ENCODE results near the gene C9orf85.
A peak's percentile ranks its signal among the peaks of the same experiment; 100 is the strongest.
"Not testable (repeated sequence)": the region's sequence is repeated elsewhere in the genome, so short reads cannot be mapped to it uniquely, and the experiment has no call there.

Gene C9orf85

GRCh38 chr9:71891557-71892189 is 19.8 kb upstream of the C9orf85 start:
- H3K4me3 ChIP-seq (ENCODE audit: low read depth, low read length), result no peak overlapping the region
- DNase-seq (ENCODE audit: low read depth), result no peak
- TF ChIP-seq CTCF (conservative IDR thresholded peaks at IDR 0.05; ENCODE audit: low read depth, low read length), result no peak

- DNase-seq (ENCODE audit: low read depth), result peak; percentile 64
- H3K4me3 ChIP-seq (ENCODE audit: low read depth, low read length), result no peak overlapping the region
- no peak for TF ChIP-seq CTCF (conservative IDR thresholded peaks at IDR 0.05; ENCODE audit: low read depth, low read length)
Observed at GRCh38 chr9:71895117-71895516, 16.3 kb upstream of the C9orf85 start.

GRCh38 chr9:71895955-71896354 is 15.5 kb upstream of the C9orf85 start:
- H3K4me3 ChIP-seq (ENCODE audit: low read depth, low read length), result no peak overlapping the region
- DNase-seq (ENCODE audit: low read depth), result no peak
- TF ChIP-seq CTCF (conservative IDR thresholded peaks at IDR 0.05; ENCODE audit: low read depth, low read length), result no peak

DNA sequence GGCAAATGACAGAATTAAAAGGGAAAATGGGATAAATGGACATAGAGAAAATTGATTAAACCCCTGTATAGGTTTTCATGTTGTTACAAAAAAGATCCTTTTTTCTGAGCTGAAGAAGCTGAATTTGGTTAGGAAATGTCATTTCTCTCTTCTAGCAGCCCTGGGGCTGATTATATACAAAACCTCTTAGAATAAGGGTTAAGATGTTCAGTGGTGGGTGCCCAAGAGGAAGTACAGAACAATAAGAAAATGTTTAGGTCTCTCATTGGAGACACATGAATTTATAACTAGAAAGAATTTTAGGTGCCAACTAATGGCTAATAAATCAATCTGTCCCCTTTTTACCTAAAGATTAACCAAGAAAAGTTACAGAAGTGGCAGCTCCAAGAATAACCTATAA is 14.7 kb upstream of the C9orf85 start:
- no peak overlapping the region for H3K4me3 ChIP-seq (ENCODE audit: low read depth, low read length)
- DNase-seq (ENCODE audit: low read depth), result no peak
- TF ChIP-seq CTCF (conservative IDR thresholded peaks at IDR 0.05; ENCODE audit: low read depth, low read length), result no peak

DNA sequence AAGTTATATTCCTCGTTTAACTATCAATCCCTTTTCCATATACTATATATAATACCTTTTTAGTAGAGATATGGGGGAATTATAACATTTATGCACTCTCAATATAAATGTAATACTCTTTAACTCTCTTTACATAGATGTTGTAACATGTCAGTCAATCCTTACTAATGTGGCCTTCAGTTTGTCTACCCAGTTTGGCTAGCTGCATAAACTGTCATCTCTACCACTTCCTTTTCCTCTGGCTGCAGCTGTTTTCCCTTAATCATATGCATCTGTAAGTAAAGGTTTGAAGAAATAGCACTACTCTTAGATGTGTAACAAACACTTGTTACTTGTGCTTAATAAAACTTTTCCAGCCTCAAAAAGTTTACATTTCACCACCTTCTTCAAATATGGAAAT is 13.9 kb upstream of the C9orf85 start:
- TF ChIP-seq CTCF (conservative IDR thresholded peaks at IDR 0.05; ENCODE audit: low read depth, low read length), result no peak
- DNase-seq (ENCODE audit: low read depth), result no peak
- H3K4me3 ChIP-seq (ENCODE audit: low read depth, low read length), result no peak overlapping the region

DNA sequence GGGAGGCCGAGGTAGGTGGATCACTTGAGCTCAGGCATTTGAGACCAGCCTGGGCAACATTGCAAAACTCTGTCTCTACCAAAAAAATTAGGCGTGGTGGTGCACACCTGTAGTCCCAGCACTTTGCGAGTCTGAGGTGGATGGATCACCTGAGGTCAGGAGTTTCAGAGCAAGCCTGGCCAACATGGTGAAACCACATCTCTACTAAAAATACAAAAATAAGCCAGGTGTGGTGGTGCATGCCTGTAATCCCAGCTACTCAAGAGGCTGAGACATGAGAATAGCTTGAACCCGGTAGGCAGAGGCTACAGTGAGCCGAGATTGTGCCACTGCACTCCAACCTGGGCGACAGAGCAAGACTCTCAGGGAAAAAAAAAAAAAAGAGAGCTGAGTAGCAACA is 12.7 kb upstream of the C9orf85 start:
- not testable (repeated sequence) for H3K4me3 ChIP-seq (ENCODE audit: low read depth, low read length); DNase-seq (ENCODE audit: low read depth)

DNA sequence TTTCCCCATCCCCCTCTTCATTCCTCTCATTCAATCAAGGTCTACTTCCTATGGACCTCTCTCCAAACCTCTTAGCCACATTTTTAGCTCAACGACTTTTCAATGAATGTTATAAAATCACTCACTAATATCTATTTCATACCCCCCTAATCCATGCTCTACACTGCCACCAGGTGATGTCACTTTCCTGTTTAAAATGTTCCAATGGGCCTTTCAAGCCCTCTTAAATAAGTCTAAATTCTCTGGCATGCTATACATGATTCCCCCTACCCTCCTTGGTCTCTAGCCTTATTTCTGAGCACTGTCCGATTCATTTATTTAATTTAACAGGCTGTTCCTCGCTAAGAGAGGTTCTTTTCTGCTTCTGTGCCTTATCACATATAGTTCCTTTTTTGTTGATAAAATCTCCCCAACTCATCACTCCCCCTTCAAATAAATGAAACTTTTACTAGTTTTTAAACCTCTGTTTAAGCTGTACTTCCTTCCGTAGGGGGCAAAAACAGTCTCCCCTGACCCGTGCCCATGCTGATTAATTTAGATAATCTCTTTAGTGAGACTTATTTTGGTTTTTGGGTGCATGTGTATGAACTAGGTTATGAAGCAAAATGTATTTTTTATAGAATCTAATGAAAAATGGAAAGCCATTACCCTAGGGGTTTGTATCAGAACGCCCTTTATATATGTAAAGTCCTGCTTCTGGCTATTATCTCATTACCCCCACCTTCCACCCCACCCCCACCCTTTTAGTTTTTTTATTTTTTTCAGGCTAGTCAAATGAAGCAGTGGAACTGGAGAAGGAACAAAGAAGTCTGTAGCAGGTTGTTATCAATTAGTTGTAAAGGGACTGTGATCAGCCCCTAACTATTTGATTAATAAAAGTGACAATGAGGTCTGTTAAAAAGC is 9.5 kb upstream of the C9orf85 start:
- H3K4me3 ChIP-seq (ENCODE audit: low read depth, low read length), result no peak overlapping the region
- no peak for DNase-seq (ENCODE audit: low read depth)
- no peak for TF ChIP-seq CTCF (conservative IDR thresholded peaks at IDR 0.05; ENCODE audit: low read depth, low read length)
